ENCODE measurements around the gene RACK1. TPM values are rescaled to one million over a fixed set of nuclear protein-coding genes. Genes with fewer than 3 reads are reported as not detected.

RACK1 gene
- total and polyA plus RNA-seq, 3 experiments from 2014 or later: 1,821 to 2,398 (median 2,341) TPM

- Mint-ChIP-seq H3K4me1 (peaks cover 26 to 29% (median 26%) of the 10 kb centered on the region in 3 donors), H3K4me3 (peak overlapping the region in 6 of 7 donors; percentile 10 to 98 (median 57)), H3K36me3 (peaks cover 3 to 37% (median 5%) of the 10 kb centered on the region in 3 donors), H3K27me3 (no peaks in the 10 kb centered on the region), H3K9me3 (no peaks in the 10 kb centered on the region), H3K27ac (peak overlapping the region; percentile 18 to 95 (median 56))
- POLR2A ChIA-PET: interaction anchor here (4.7 kb wide), 1 partner anchor 19 kb away, joined by 94 read pairs; the partner anchor contains the start of gene RACK1
- Histone ChIP-seq H3K4me1 (ENCODE audit: insufficient read depth, low read length) (peaks cover 24% of the 10 kb centered on the region), H3K4me3 (ENCODE audit: low read length) (no peak overlapping the region), H3K36me3 (ENCODE audit: insufficient read depth, low read length) (peaks cover 7% of the 10 kb centered on the region), H3K27me3 (ENCODE audit: insufficient read depth, low read length, poor library complexity, severe bottlenecking) (no peaks in the 10 kb centered on the region), H3K27ac (ENCODE audit: low read depth, low read length) (no peak overlapping the region), H3K9me3 (ENCODE audit: low read length) (no peaks in the 10 kb centered on the region)
- CTCF ChIA-PET: interaction anchor here (1.2 kb wide), 2 partner anchors 41 to 72 kb away, joined by 3 to 4 read pairs; partner anchors contain the start of gene TRIM41
- DNase-seq: no peak
Measured at GRCh38 chr5:181263633-181264032, 19.9 kb upstream of the RACK1 start.

GRCh38 chr5:181261320-181262049, 17.8 kb upstream of the RACK1 start:
- Mint-ChIP-seq H3K36me3 (peaks cover 5 to 47% (median 10%) of the 10 kb centered on the region in 3 donors), H3K4me3 (peak overlapping the region; percentile 97 to 99 (median 98)), H3K27ac (peak overlapping the region; percentile 95 to 99 (median 98)), H3K4me1 (peaks cover 44 to 51% (median 47%) of the 10 kb centered on the region in 3 donors), H3K27me3 (no peaks in the 10 kb centered on the region), H3K9me3 (no peaks in the 10 kb centered on the region)
- DNase-seq: peak; percentile 73 to 88 (median 82)
- ChIA-PET CTCF (interaction anchor here (1.0 to 3.5 kb wide), 15 partner anchors 10 to 102 kb away, joined by 3 to 39 read pairs (median 5); partner anchors contain the start of genes RACK1, TRIM41 and TRIM7), POLR2A (interaction anchor here (0.6 to 4.7 kb wide), 12 partner anchors 10 to 458 kb away, joined by 3 to 118 read pairs (median 12); partner anchors contain the start of genes RACK1 and TRIM41)
- peaks cover 42% of the 10 kb centered on the region for H3K4me1 ChIP-seq (ENCODE audit: insufficient read depth, low read length)
- H3K27me3 ChIP-seq (ENCODE audit: insufficient read depth, low read length, poor library complexity, severe bottlenecking): no peaks in the 10 kb centered on the region
- H3K4me3 ChIP-seq (ENCODE audit: low read length): peak overlapping the region; percentile 99
- no peaks in the 10 kb centered on the region for H3K9me3 ChIP-seq (ENCODE audit: low read length)
- peaks cover 7% of the 10 kb centered on the region for H3K36me3 ChIP-seq (ENCODE audit: insufficient read depth, low read length)
- peak overlapping the region; percentile 99 for H3K27ac ChIP-seq (ENCODE audit: low read depth, low read length)

- no peaks in the 10 kb centered on the region for H3K27me3 ChIP-seq (ENCODE audit: insufficient read depth, low read length, poor library complexity, severe bottlenecking)
- peaks cover 7% of the 10 kb centered on the region for H3K36me3 ChIP-seq (ENCODE audit: insufficient read depth, low read length)
- peaks cover 49% of the 10 kb centered on the region for H3K4me1 ChIP-seq (ENCODE audit: insufficient read depth, low read length)
- ChIA-PET POLR2A (interaction anchor here (0.6 to 4.7 kb wide), 10 partner anchors 9 to 458 kb away, joined by 3 to 118 read pairs (median 20); partner anchors contain the start of genes RACK1 and TRIM41), CTCF (interaction anchor here (1.0 to 3.5 kb wide), 13 partner anchors 9 to 92 kb away, joined by 3 to 39 read pairs (median 8); partner anchors contain the start of genes RACK1, TRIM41 and TRIM7)
- DNase-seq: peak; percentile 83 to 95 (median 91)
- Mint-ChIP-seq H3K4me3 (peak within 1 kb of the TSS; percentile 97 to 99 (median 98)), H3K27me3 (no peaks in the 10 kb centered on the region), H3K36me3 (peaks cover 5 to 52% (median 13%) of the 10 kb centered on the region in 3 donors), H3K27ac (peak within 1 kb of the TSS; percentile 95 to 99 (median 98)), H3K4me1 (peaks cover 50 to 58% (median 54%) of the 10 kb centered on the region in 3 donors), H3K9me3 (no peaks in the 10 kb centered on the region)
- no peaks in the 10 kb centered on the region for H3K9me3 ChIP-seq (ENCODE audit: low read length)
- peak within 1 kb of the TSS; percentile 99 for H3K4me3 ChIP-seq (ENCODE audit: low read length)
- peak within 1 kb of the TSS; percentile 99 for H3K27ac ChIP-seq (ENCODE audit: low read depth, low read length)
Measured at GRCh38 chr5:181260720-181261319, 17.1 kb upstream of the RACK1 start, which contains the start of gene TRIM52. Gene TRIM52 (minus strand): TSS chr5:181261143. CDS start chr5:181260813, 330 bp downstream.

- Histone ChIP-seq H3K27ac (ENCODE audit: low read depth, low read length) (peak overlapping the region; percentile 99), H3K9me3 (ENCODE audit: low read length) (no peaks in the 10 kb centered on the region), H3K4me1 (ENCODE audit: insufficient read depth, low read length) (peaks cover 56% of the 10 kb centered on the region), H3K4me3 (ENCODE audit: low read length) (peak overlapping the region; percentile 99), H3K27me3 (ENCODE audit: insufficient read depth, low read length, poor library complexity, severe bottlenecking) (no peaks in the 10 kb centered on the region), H3K36me3 (ENCODE audit: insufficient read depth, low read length) (peaks cover 13% of the 10 kb centered on the region)
- Mint-ChIP-seq H3K4me3 (peak overlapping the region; percentile 97 to 99 (median 98)), H3K27me3 (no peaks in the 10 kb centered on the region), H3K4me1 (peaks cover 57 to 64% (median 61%) of the 10 kb centered on the region in 3 donors), H3K27ac (peak overlapping the region; percentile 95 to 99 (median 98)), H3K9me3 (no peaks in the 10 kb centered on the region), H3K36me3 (peaks cover 5 to 56% (median 14%) of the 10 kb centered on the region in 3 donors)
- CTCF ChIA-PET: interaction anchor here (1.0 to 3.5 kb wide), 12 partner anchors 9 to 92 kb away, joined by 3 to 39 read pairs (median 12); partner anchors contain the start of genes RACK1, TRIM41 and TRIM7
- DNase-seq: no peak
- POLR2A ChIA-PET: interaction anchor here (0.7 to 4.7 kb wide), 7 partner anchors 8 to 75 kb away, joined by 3 to 118 read pairs (median 31); partner anchors contain the start of genes RACK1 and TRIM41
Measured at GRCh38 chr5:181259974-181260719, 16.4 kb upstream of the RACK1 start.

- ChIA-PET POLR2A (interaction anchor here (0.7 to 4.7 kb wide), 3 partner anchors 15 to 70 kb away, joined by 3 to 118 read pairs (median 94); partner anchors contain the start of gene RACK1), CTCF (interaction anchor here (3.5 kb wide), 1 partner anchor 36 kb away, joined by 39 read pairs; the partner anchor contains the start of gene TRIM41)
- no peaks in the 10 kb centered on the region for H3K27me3 Mint-ChIP-seq
- Histone ChIP-seq H3K9me3 (ENCODE audit: low read length) (no peaks in the 10 kb centered on the region), H3K36me3 (ENCODE audit: insufficient read depth, low read length) (peaks cover 19% of the 10 kb centered on the region), H3K4me3 (ENCODE audit: low read length) (peak overlapping the region; percentile 99), H3K4me1 (ENCODE audit: insufficient read depth, low read length) (peaks cover 62% of the 10 kb centered on the region), H3K27ac (ENCODE audit: low read depth, low read length) (peak overlapping the region; percentile 99), H3K27me3 (ENCODE audit: insufficient read depth, low read length, poor library complexity, severe bottlenecking) (no peaks in the 10 kb centered on the region)
- DNase-seq: no peak
- peak overlapping the region; percentile 95 to 99 (median 98) for H3K27ac Mint-ChIP-seq
- peaks cover 5 to 60% (median 18%) of the 10 kb centered on the region in 3 donors for H3K36me3 Mint-ChIP-seq
- H3K4me3 Mint-ChIP-seq: peak overlapping the region; percentile 97 to 99 (median 98)
- peaks cover 64 to 73% (median 69%) of the 10 kb centered on the region in 3 donors for H3K4me1 Mint-ChIP-seq
- no peaks in the 10 kb centered on the region for H3K9me3 Mint-ChIP-seq
Measured at GRCh38 chr5:181259283-181259682, 15.6 kb upstream of the RACK1 start.

- Mint-ChIP-seq H3K9me3 (no peaks in the 10 kb centered on the region), H3K27me3 (no peaks in the 10 kb centered on the region), H3K4me1 (peaks cover 63 to 74% (median 72%) of the 10 kb centered on the region in 3 donors), H3K36me3 (peaks cover under 1 to 60% (median 16%) of the 10 kb centered on the region in 3 donors), H3K4me3 (peak overlapping the region; percentile 97 to 99 (median 98)), H3K27ac (peak overlapping the region; percentile 95 to 99 (median 98))
- H3K9me3 ChIP-seq (ENCODE audit: low read length): no peaks in the 10 kb centered on the region
- no peak overlapping the region for H3K27ac ChIP-seq (ENCODE audit: low read depth, low read length)
- peaks cover 15% of the 10 kb centered on the region for H3K36me3 ChIP-seq (ENCODE audit: insufficient read depth, low read length)
- no peaks in the 10 kb centered on the region for H3K27me3 ChIP-seq (ENCODE audit: insufficient read depth, low read length, poor library complexity, severe bottlenecking)
- peaks cover 62% of the 10 kb centered on the region for H3K4me1 ChIP-seq (ENCODE audit: insufficient read depth, low read length)
- POLR2A ChIA-PET: interaction anchor here (0.6 kb wide), 1 partner anchor 9 kb away, joined by 3 read pairs; no protein-coding TSS in a partner anchor
- peak overlapping the region; percentile 99 for H3K4me3 ChIP-seq (ENCODE audit: low read length)
- CTCF ChIA-PET: no interaction called here
- DNase-seq: no peak
Measured at GRCh38 chr5:181258576-181258975, 14.9 kb upstream of the RACK1 start.

Measured in CD8-positive, alpha-beta memory T cell (primary cell).